ENCODE data around the gene C10orf143. TPM values are rescaled to one million over a fixed set of nuclear protein-coding genes. Genes with fewer than 3 reads are reported as not detected.

C10orf143 gene
- total and polyA plus RNA-seq, 2 experiments from 2014 or later, result 0.21 to 3.7 TPM

DNA sequence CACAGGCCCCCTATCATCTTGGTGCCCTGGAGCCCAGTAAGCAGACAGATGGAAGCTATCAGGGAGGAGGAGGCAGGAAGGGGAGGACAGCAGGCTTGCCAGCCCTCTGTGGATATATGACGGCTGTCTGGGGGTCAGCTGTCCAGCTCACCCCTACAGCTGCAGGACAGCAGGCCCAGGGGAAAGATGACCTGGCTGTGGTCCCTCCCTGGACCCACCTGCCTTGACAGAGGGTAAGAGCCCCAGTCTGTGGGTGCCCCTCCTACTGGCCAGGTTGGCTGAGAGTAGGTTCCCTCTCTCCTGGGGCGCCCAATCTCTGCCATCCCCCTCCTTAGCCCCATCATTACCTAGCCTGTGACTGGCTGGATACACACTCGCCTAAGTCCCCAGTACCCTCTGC, 62.5 kb downstream of the C10orf143 start (continued):
- TF ChIP-seq, protein P1, sequence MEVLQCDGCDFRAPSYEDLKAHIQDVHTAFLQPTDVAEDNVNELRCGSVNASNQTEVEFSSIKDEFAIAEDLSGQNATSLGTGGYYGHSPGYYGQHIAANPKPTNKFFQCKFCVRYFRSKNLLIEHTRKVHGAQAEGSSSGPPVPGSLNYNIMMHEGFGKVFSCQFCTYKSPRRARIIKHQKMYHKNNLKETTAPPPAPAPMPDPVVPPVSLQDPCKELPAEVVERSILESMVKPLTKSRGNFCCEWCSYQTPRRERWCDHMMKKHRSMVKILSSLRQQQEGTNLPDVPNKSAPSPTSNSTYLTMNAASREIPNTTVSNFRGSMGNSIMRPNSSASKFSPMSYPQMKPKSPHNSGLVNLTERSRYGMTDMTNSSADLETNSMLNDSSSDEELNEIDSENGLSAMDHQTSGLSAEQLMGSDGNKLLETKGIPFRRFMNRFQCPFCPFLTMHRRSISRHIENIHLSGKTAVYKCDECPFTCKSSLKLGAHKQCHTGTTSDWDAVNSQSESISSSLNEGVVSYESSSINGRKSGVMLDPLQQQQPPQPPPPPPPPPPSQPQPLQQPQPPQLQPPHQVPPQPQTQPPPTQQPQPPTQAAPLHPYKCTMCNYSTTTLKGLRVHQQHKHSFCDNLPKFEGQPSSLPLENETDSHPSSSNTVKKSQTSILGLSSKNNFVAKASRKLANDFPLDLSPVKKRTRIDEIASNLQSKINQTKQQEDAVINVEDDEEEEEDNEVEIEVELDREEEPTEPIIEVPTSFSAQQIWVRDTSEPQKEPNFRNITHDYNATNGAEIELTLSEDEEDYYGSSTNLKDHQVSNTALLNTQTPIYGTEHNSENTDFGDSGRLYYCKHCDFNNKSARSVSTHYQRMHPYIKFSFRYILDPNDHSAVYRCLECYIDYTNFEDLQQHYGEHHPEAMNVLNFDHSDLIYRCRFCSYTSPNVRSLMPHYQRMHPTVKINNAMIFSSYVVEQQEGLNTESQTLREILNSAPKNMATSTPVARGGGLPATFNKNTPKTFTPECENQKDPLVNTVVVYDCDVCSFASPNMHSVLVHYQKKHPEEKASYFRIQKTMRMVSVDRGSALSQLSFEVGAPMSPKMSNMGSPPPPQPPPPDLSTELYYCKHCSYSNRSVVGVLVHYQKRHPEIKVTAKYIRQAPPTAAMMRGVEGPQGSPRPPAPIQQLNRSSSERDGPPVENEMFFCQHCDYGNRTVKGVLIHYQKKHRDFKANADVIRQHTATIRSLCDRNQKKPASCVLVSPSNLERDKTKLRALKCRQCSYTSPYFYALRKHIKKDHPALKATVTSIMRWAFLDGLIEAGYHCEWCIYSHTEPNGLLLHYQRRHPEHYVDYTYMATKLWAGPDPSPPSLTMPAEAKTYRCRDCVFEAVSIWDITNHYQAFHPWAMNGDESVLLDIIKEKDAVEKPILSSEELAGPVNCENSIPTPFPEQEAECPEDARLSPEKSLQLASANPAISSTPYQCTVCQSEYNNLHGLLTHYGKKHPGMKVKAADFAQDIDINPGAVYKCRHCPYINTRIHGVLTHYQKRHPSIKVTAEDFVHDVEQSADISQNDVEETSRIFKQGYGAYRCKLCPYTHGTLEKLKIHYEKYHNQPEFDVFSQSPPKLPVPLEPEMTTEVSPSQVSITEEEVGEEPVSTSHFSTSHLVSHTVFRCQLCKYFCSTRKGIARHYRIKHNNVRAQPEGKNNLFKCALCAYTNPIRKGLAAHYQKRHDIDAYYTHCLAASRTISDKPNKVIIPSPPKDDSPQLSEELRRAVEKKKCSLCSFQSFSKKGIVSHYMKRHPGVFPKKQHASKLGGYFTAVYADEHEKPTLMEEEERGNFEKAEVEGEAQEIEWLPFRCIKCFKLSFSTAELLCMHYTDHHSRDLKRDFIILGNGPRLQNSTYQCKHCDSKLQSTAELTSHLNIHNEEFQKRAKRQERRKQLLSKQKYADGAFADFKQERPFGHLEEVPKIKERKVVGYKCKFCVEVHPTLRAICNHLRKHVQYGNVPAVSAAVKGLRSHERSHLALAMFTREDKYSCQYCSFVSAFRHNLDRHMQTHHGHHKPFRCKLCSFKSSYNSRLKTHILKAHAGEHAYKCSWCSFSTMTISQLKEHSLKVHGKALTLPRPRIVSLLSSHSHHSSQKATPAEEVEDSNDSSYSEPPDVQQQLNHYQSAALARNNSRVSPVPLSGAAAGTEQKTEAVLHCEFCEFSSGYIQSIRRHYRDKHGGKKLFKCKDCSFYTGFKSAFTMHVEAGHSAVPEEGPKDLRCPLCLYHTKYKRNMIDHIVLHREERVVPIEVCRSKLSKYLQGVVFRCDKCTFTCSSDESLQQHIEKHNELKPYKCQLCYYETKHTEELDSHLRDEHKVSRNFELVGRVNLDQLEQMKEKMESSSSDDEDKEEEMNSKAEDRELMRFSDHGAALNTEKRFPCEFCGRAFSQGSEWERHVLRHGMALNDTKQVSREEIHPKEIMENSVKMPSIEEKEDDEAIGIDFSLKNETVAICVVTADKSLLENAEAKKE (CRISPR knock-in tag; IDR thresholded peaks at IDR 0.05), result no peak

DNA sequence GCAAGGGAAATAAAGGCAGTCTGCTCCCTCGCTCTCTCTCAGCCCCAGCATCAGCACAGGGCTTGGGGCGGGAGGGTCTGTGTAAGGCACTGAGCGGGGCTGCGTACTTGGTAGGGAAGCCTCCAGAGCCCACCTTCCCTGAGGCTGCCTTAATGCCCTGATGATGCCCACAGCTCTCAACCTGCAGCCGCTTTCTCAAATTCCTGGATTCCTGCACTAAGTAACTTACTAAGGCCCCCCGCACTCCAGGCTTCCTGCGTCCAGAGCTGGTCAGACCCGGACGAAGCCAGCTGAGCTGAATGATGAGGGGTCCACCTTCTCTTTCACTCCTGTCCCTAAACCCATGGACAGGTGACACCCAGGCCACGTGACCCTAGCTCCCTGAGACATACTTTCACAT, 63.3 kb downstream of the C10orf143 start:
- Histone ChIP-seq H3K27me3 (ENCODE audit: insufficient read depth) (no peaks in the 10 kb centered on the region), H3K79me2 (replicated peaks; ENCODE audit: insufficient read depth) (no peaks in the 10 kb centered on the region), H3K4me2 (no peak overlapping the region), H2AFZ (no peak overlapping the region), H3K4me3 (no peak overlapping the region), H3K36me3 (ENCODE audit: insufficient read depth) (no peaks in the 10 kb centered on the region), H4K20me1 (replicated peaks; ENCODE audit: insufficient read depth) (no peaks in the 10 kb centered on the region), H3K27ac (ENCODE audit: low read depth) (no peak overlapping the region), H3K4me1 (ENCODE audit: insufficient read depth) (peaks cover 8% of the 10 kb centered on the region), H3K9me2 (ENCODE audit: insufficient read depth) (no peaks in the 10 kb centered on the region), H3F3A (replicated peaks; ENCODE audit: low read depth) (no peaks in the 10 kb centered on the region)
- H3K27ac Mint-ChIP-seq, result no peak overlapping the region
- peaks cover 16% of the 10 kb centered on the region for H3K27me3 Mint-ChIP-seq (ENCODE audit: insufficient read depth, low read depth, poor library complexity)
- DNase-seq (ENCODE audit: low spot score) (no peak), ATAC-seq (no peak)
- H3K36me3 Mint-ChIP-seq (ENCODE audit: low read depth), result no peaks in the 10 kb centered on the region
- no peaks in the 10 kb centered on the region; the same call in 2 of the 3 replicates for H3K9me3 Mint-ChIP-seq
- H3K4me3 Mint-ChIP-seq, result no peak overlapping the region
- H3K4me1 Mint-ChIP-seq, result peaks cover 23% of the 10 kb centered on the region
- TF ChIP-seq EZH2 (IDR thresholded peaks at IDR 0.05; ENCODE audit: low read depth, unreplicated experiment) (no peak), ZNF331 (CRISPR knock-in tag; IDR thresholded peaks at IDR 0.05; ENCODE audit: low read depth) (no peak), EZH2phosphoT487 (IDR thresholded peaks at IDR 0.05; ENCODE audit: unreplicated experiment) (no peak), JUNB (IDR thresholded peaks at IDR 0.05; ENCODE audit: unreplicated experiment) (no peak)
- TF ChIP-seq, protein P2, sequence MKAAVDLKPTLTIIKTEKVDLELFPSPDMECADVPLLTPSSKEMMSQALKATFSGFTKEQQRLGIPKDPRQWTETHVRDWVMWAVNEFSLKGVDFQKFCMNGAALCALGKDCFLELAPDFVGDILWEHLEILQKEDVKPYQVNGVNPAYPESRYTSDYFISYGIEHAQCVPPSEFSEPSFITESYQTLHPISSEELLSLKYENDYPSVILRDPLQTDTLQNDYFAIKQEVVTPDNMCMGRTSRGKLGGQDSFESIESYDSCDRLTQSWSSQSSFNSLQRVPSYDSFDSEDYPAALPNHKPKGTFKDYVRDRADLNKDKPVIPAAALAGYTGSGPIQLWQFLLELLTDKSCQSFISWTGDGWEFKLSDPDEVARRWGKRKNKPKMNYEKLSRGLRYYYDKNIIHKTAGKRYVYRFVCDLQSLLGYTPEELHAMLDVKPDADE (IDR thresholded peaks at IDR 0.05), result no peak
- TF ChIP-seq, protein P3, sequence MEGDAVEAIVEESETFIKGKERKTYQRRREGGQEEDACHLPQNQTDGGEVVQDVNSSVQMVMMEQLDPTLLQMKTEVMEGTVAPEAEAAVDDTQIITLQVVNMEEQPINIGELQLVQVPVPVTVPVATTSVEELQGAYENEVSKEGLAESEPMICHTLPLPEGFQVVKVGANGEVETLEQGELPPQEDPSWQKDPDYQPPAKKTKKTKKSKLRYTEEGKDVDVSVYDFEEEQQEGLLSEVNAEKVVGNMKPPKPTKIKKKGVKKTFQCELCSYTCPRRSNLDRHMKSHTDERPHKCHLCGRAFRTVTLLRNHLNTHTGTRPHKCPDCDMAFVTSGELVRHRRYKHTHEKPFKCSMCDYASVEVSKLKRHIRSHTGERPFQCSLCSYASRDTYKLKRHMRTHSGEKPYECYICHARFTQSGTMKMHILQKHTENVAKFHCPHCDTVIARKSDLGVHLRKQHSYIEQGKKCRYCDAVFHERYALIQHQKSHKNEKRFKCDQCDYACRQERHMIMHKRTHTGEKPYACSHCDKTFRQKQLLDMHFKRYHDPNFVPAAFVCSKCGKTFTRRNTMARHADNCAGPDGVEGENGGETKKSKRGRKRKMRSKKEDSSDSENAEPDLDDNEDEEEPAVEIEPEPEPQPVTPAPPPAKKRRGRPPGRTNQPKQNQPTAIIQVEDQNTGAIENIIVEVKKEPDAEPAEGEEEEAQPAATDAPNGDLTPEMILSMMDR (conservative IDR thresholded peaks at IDR 0.05; ENCODE audit: low read depth in 2 of 2), result no peak

Data from GM23338 (cell line).